HL-60/S4 treated with phorbol 12-myristate 13-acetate at 8.2 ng/mL for 4 days and 3 days (cell line): ENCODE measurements around the gene SHD.
"Not testable (repeated sequence)": the region's sequence is repeated elsewhere in the genome, so short reads cannot be mapped to it uniquely, and the experiment has no call there.

Experiments
- in situ Hi-C: fragments of 300-500 bp; cut with MboI; formaldehyde crosslinking; loops from 2 replicates; pipeline ENCODE4 v1.15.0; 2022; ENCODE audit warnings: low sequenced_read_pairs

Gene SHD

GRCh38 chr19:4278419-4279266 is at the start of gene SHD:
SHD (plus strand) TSS chr19:4279266; CDS start chr19:4280064, 798 bp downstream.
- in situ Hi-C loops: no loop called here

GRCh38 chr19:4230237-4230636 is 48.8 kb upstream of the SHD start:
- in situ Hi-C loops: not testable (repeated sequence)

GRCh38 chr19:4231521-4231920 is 47.5 kb upstream of the SHD start:
- in situ Hi-C loops: not testable (repeated sequence)

GRCh38 chr19:4232139-4232538 is 46.9 kb upstream of the SHD start:
- in situ Hi-C loops: not testable (repeated sequence)

GRCh38 chr19:4232614-4233281 is 46.3 kb upstream of the SHD start:
- in situ Hi-C loops: no loop called here

GRCh38 chr19:4233282-4233853 is 45.7 kb upstream of the SHD start:
- in situ Hi-C loops: no loop called here

- in situ Hi-C loops: no loop called here
These were observed 44.8 kb upstream of the SHD start for GRCh38 chr19:4234142-4234861.

GRCh38 chr19:4234862-4235201 is 44.2 kb upstream of the SHD start:
- in situ Hi-C loops: no loop called here

- in situ Hi-C loops: not testable (repeated sequence)
These were observed 41.6 kb upstream of the SHD start for GRCh38 chr19:4237510-4237909.

- in situ Hi-C loops: no loop called here
These were observed 40.2 kb upstream of the SHD start for GRCh38 chr19:4238831-4239230.

GRCh38 chr19:4241824-4242430 is 37.1 kb upstream of the SHD start:
- in situ Hi-C loops: no loop called here

- in situ Hi-C loops: not testable (repeated sequence)
These were observed 33.1 kb upstream of the SHD start for GRCh38 chr19:4245938-4246337.

GRCh38 chr19:4246767-4247593 is 32.1 kb upstream of the SHD start, which contains the start of gene YJU2:
YJU2 (plus strand) TSS chr19:4247080; CDS start chr19:4247147, 67 bp downstream.
- in situ Hi-C loops: no loop called here

- in situ Hi-C loops: no loop called here
These were observed 22.5 kb upstream of the SHD start for GRCh38 chr19:4256563-4256962.

GRCh38 chr19:4257025-4257424 is 22.0 kb upstream of the SHD start:
- in situ Hi-C loops: no loop called here

GRCh38 chr19:4258181-4258580 is 20.9 kb upstream of the SHD start:
- in situ Hi-C loops: no loop called here

GRCh38 chr19:4260613-4261191 is 18.4 kb upstream of the SHD start:
- in situ Hi-C loops: no loop called here

- in situ Hi-C loops: no loop called here
These were observed 14.3 kb upstream of the SHD start for GRCh38 chr19:4264812-4265211.

GRCh38 chr19:4266253-4267000 is 12.6 kb upstream of the SHD start:
- in situ Hi-C loops: no loop called here
